GM19238 (cell line): ENCODE data around the gene HNRNPCL4.
"Not testable (repeated sequence)": the region's sequence is repeated elsewhere in the genome, so short reads cannot be mapped to it uniquely, and the experiment has no call there.

ENCODE experiments used
- DNase-seq: peaks from one replicate; pipeline ENCODE4 v3.0.0; 2011; ENCODE audit warnings: low spot score; ENCODE audit not compliant: insufficient read length

Gene HNRNPCL4

GRCh38 chr1:13165531-13165930 is at the start of gene HNRNPCL4:
Gene HNRNPCL4, minus strand, starts transcription at chr1:13165631. Its CDS starts 164 bp downstream, at chr1:13165467.
- DNase-seq: not testable (repeated sequence)

- not testable (repeated sequence) for DNase-seq
These were observed 43.3 kb upstream of the HNRNPCL4 start for GRCh38 chr1:13208712-13209111.

DNA sequence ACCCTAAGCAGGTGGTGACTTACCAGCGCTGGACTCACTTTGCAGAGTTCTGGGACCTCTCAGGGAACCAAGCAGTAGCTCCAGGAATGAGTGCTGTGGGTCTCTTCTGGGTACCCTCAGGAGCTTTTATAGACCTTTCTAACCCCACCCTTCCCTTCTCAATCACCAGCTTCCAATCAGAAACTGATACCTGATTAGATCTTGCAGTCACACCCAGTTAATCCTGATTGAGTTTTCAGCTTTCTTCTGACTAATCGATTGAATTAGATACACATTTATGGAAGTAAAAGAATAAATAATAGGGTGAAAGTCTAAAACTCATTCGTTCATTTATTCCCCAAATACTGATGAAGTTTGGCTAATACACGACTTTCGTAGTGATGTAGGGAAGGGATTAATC is 35.9 kb upstream of the HNRNPCL4 start, which contains the start of gene PRAMEF13:
Gene PRAMEF13, minus strand, starts transcription at position 101 of the 400 bp plus-strand sequence. CDS start 1,820 bp downstream, outside the sequence.
- DNase-seq: not testable (repeated sequence)

DNA sequence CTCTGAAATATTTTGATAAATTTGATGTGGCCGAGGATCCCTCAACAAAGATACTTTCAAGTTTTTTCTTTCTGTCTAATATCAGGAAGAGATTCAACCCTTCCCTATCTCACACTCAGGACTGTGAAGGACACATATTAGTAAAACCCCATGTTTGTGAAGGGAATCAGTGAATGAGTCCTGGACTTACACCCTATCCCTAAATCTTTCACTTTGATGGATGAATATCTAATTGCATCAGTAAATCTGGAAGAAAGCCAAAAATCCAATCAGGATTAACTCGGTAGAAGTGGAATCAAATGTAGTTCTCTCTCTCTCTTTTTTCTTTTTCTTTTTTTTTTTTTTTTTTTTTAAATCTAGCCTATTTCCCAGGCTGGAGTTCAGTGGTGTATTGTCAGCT is 6.1 kb upstream of the HNRNPCL4 start, which contains the start of gene PRAMEF9:
Gene PRAMEF9, plus strand, starts transcription at position 301 of the 400 bp plus-strand sequence. CDS start 3,433 bp downstream, outside the sequence.
- DNase-seq: not testable (repeated sequence)

GRCh38 chr1:13155909-13156308 is 9.5 kb downstream of the HNRNPCL4 start, which contains the start of gene PRAMEF26:
Gene PRAMEF26, minus strand, starts transcription at chr1:13156009. Its CDS starts 2,914 bp downstream, at chr1:13153095.
- DNase-seq: not testable (repeated sequence)

DNA sequence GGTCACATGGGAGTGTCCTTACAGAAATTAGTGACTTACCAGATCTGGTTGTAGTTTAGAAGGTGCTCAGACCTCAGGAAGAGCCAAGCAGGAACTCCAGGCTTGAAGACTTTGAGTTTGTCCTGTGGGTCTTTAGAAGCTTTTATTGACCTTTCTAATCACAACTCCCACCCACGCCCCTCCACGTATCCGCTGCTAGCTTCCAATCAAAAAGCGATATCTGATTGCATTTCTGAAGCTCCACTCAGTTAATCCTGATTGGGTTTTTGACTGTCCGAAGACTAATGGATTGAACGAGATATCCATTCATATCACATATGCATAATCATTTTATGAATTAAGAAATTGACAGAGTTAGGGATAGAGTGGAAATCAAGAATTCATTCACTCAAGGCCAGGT is 48.7 kb downstream of the HNRNPCL4 start, which contains the start of gene HNRNPCL2:
Gene HNRNPCL2, minus strand, starts transcription at position 101 of the 400 bp plus-strand sequence. CDS start 454 bp downstream, outside the sequence.
- not testable (repeated sequence) for DNase-seq
